ENCODE measurements around the gene CD3G.
"Not testable (repeated sequence)": the region's sequence is repeated elsewhere in the genome, so short reads cannot be mapped to it uniquely, and the experiment has no call there.

CD3G gene

GRCh38 chr11:118343981-118344515 is at the start of gene CD3G:
TSS of gene CD3G (plus strand) at chr11:118344344. CDS start at chr11:118344424, 80 bp downstream.
- peak; percentile 68 to 79 for DNase-seq

GRCh38 chr11:118295199-118295598 is 48.9 kb upstream of the CD3G start:
- DNase-seq = no peak

GRCh38 chr11:118295815-118296454 is 48.2 kb upstream of the CD3G start:
- peak; percentile 44 to 70 for DNase-seq

GRCh38 chr11:118301600-118302195 is 42.4 kb upstream of the CD3G start:
- no peak for DNase-seq

- no peak for DNase-seq
Measured at GRCh38 chr11:118304227-118304567, 39.9 kb upstream of the CD3G start.

- peak; percentile 65 to 73 for DNase-seq
Measured at GRCh38 chr11:118304568-118305248, 39.4 kb upstream of the CD3G start, which contains the start of gene CD3E. TSS of gene CD3E (plus strand) at chr11:118304730. CDS start at chr11:118304953, 223 bp downstream.

GRCh38 chr11:118305726-118306125 is 38.4 kb upstream of the CD3G start:
- DNase-seq = peak; percentile 55 to 71

GRCh38 chr11:118306556-118306955 is 37.6 kb upstream of the CD3G start:
- DNase-seq = no peak

- not testable (repeated sequence) for DNase-seq
Measured at GRCh38 chr11:118308995-118309528, 35.1 kb upstream of the CD3G start.

GRCh38 chr11:118310271-118310670 is 33.9 kb upstream of the CD3G start:
- DNase-seq = no peak

- DNase-seq = no peak
Measured at GRCh38 chr11:118310781-118311485, 33.2 kb upstream of the CD3G start.

GRCh38 chr11:118311518-118311917 is 32.6 kb upstream of the CD3G start:
- no peak for DNase-seq

GRCh38 chr11:118312328-118312727 is 31.8 kb upstream of the CD3G start:
- no peak for DNase-seq

GRCh38 chr11:118313242-118313641 is 30.9 kb upstream of the CD3G start:
- no peak for DNase-seq

GRCh38 chr11:118314988-118315411 is 29.1 kb upstream of the CD3G start:
- DNase-seq = no peak

- DNase-seq = no peak
Measured at GRCh38 chr11:118318124-118318523, 26.0 kb upstream of the CD3G start.

GRCh38 chr11:118318581-118319336 is 25.4 kb upstream of the CD3G start:
- no peak for DNase-seq

GRCh38 chr11:118319337-118319707 is 24.8 kb upstream of the CD3G start:
- no peak for DNase-seq

- DNase-seq = no peak
Measured at GRCh38 chr11:118320515-118320914, 23.6 kb upstream of the CD3G start.

- DNase-seq = no peak
Measured at GRCh38 chr11:118321386-118322082, 22.6 kb upstream of the CD3G start.

GRCh38 chr11:118322721-118323120 is 21.4 kb upstream of the CD3G start:
- no peak for DNase-seq

- DNase-seq = no peak
Measured at GRCh38 chr11:118325283-118325682, 18.9 kb upstream of the CD3G start.

Data from CD4-positive, alpha-beta T cell treated with Interleukin-1 beta for 1 hour (primary cell).